Cardiac septum (tissue), 1 donor: ENCODE data around the gene EVX1. TPM values are rescaled to one million over a fixed set of nuclear protein-coding genes. Genes with fewer than 3 reads are reported as not detected.

ENCODE experiments used
- DNase-seq: peaks from one replicate; pipeline ENCODE4 v3.0.0-alpha.2; 2020; ENCODE audit warnings: low spot score
- intact Hi-C: fragments of 100-400 bp; cut with DNase I; formaldehyde crosslinking; loops from one replicate; pipeline ENCODE4 v1.14.0; 2022
- total RNA-seq: library from RNA; stranded (reverse); fragmentation: NEBNext Ultra II Directional; extraction: Animal tissue kit (Norgen Biotek cat#: 25700); gene quantifications from one replicate; pipeline ENCODE4 v1.2.1, GENCODE V29; 2021
- donor health status: DM: no; HTN: no; CAD: no.

EVX1 gene
- total RNA-seq, 1 donor from 2014 or later = not detected

DNA sequence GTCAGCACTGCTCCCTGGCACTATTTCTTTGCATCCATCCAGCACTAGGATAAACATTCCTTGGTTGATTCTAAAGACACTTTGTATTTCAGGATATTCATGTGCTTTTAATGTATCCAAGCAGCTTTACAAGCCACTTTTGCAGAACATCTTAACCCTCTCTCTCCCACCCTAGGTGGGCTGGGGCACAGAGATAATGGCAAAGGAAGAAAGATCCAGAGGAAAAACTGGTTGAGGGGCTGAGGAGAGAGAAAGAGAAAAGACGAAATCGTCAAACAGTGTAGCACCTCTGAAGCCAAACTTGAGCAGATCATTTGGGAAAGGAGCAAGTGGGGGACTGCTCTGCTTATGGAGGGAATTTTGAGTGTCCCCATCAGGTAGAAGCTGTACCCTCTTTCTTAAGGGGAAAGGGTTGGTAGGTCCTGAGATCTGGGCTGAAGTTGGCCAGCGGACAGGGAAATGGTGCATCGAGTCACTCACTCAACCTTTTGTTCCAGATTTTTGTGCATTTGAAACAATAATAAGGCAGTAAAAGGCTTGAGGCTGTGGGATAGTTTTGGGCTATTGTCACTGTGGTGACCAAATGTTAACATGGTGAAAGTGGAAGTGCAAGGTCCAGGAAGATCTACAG lies 38.5 kb upstream of the EVX1 start:
- no peak for DNase-seq
- intact Hi-C loops = no loop called here

DNA sequence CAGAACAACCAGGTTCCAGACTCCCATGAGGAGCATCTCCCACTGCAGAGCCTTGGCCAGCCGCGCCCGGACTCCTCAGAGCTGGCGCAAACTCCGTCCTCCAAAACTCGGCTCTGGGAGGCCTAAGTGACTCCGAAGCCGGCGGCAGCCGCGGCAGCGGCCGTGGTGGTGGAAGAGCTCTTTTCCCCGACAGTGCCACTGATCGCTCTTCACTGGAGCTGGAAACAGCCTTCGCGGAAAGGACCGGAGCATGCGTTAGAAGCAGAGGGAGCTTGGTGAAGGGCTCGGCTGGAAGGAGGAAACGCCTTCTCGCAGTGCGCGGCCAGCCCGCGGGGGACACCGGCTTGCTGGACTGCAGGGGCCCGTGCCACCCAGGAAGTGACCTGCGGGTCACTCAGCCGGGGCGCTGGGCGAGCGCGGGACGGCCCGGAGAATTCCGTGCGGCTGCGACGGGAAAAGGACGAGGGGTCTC lies 37.7 kb upstream of the EVX1 start:
- intact Hi-C loops = no loop called here
- DNase-seq = peak; percentile 60

GRCh38 chr7:27205325-27206280 lies 37.0 kb upstream of the EVX1 start:
- intact Hi-C loops = no loop called here
- no peak for DNase-seq

GRCh38 chr7:27207348-27207985 lies 35.1 kb upstream of the EVX1 start:
- no peak for DNase-seq
- intact Hi-C loops = no loop called here

GRCh38 chr7:27208998-27209397 lies 33.6 kb upstream of the EVX1 start:
- no peak for DNase-seq
- intact Hi-C loops = no loop called here

GRCh38 chr7:27209933-27210440 lies 32.6 kb upstream of the EVX1 start:
- intact Hi-C loops = loop anchor here (5.0 kb wide), 1 partner anchor 367 kb away; no protein-coding TSS in a partner anchor
- no peak for DNase-seq

DNA sequence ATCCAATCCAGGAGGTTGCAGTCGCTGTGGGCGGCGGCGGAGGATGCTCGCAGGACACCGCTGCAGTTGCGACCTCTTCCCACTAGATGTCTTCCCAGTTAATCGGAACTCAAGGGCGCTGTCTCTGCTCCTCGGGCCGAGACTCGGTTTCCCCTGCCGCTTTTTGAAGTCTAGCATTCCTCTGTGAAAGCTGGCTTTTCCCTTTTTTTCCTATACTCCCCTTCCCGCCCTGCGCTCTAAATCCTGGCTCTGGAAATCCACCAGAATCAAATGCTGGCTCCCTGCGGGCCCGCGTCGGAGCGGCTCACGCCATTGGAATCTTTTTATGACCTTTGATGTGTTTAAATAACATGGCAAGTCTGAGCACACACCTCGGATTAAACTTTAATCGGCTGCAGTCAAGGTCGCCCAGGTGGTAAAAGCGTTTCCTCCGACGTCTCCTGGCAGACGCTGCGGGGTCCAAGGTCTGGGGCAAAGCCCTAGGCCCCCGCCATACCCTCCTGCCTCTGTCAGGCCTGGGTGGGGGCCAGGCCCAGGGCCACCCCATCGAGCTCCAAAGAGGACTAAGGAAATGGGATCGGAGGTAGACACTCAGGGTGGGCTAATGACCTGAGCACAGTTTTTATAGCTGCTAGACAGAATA lies 32.0 kb upstream of the EVX1 start:
- intact Hi-C loops = loop anchor here (5.0 kb wide), 1 partner anchor 367 kb away; no protein-coding TSS in a partner anchor

GRCh38 chr7:27211084-27211446 lies 31.5 kb upstream of the EVX1 start:
- DNase-seq = no peak
- intact Hi-C loops = loop anchor here (5.0 kb wide), 1 partner anchor 366 kb away; no protein-coding TSS in a partner anchor

More for the DNA sequence above, 32.0 kb upstream of the EVX1 start:
- peak; percentile 73 for DNase-seq

DNA sequence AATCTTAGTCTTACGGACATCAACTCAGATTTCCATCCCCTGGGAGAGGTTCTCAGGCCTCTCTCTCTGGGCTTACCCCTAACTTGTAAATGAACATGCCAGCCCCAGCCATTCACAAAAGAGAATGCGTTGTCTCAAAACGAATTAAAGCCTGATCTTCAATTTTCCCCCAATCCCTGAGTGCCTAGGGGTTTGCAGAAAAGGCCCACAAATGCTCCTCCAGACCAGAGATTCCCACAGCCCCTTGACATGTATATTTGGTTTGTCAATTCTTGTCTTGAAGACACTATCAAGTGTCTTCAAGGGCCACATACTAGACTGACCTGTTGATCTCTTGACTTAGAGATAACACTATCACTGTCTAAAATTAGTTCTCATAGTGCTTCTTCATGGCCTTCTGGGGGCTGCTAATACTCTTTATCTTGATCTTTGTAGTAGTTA lies 30.8 kb upstream of the EVX1 start:
- intact Hi-C loops = loop anchor here (5.0 kb wide), 1 partner anchor 366 kb away; no protein-coding TSS in a partner anchor

GRCh38 chr7:27212497-27213432 lies 29.8 kb upstream of the EVX1 start:
- no peak for DNase-seq
- intact Hi-C loops = loop anchor here (5.0 kb wide), 1 partner anchor 365 kb away; no protein-coding TSS in a partner anchor

More for the DNA sequence above, 30.8 kb upstream of the EVX1 start:
- no peak for DNase-seq

DNA sequence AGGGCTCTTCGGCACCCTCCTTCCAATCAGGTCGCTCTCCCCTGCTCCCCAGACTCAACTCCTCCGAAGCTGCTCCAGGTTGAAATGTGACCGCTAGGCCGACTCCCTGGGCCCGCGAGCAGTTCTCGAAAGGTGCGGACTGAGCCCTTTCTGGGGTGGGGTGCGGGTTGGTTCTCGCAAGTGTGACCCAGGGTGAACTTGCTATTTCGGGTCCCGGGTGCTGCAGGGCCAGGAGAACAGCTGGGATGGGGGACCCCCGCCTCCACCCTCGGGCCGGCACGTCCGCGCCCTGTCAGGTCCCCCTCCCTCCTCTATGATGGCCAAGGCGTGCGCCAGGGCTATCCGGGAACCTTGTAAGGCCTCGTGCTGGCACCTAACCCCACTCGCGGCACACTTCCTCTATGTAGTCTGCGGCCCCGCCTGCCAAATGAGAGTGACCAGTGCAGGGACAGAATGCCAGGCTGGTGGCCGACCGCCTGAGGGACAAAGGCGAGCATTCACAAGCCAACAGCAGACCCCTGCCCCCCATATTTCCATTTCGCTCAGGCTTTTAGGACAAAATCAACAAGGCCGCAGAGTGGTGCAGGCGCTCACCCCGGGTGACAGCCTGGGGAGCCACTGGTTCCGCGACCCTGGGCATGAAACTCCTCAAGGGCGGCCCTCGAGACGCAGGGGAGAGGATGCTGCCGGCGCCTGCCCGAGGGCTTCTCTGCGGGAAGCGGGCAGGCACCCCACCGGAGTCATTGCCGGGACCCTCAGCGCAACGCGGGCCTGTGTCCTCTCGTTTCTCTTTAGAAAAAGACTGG lies 29.0 kb upstream of the EVX1 start:
- intact Hi-C loops = loop anchor here (5.0 kb wide), 1 partner anchor 364 kb away; no protein-coding TSS in a partner anchor
- DNase-seq = peak; percentile 71

- DNase-seq = no peak
- intact Hi-C loops = loop anchor here (5.0 kb wide), 1 partner anchor 363 kb away; no protein-coding TSS in a partner anchor
Measured at GRCh38 chr7:27214239-27214950, 28.2 kb upstream of the EVX1 start.

DNA sequence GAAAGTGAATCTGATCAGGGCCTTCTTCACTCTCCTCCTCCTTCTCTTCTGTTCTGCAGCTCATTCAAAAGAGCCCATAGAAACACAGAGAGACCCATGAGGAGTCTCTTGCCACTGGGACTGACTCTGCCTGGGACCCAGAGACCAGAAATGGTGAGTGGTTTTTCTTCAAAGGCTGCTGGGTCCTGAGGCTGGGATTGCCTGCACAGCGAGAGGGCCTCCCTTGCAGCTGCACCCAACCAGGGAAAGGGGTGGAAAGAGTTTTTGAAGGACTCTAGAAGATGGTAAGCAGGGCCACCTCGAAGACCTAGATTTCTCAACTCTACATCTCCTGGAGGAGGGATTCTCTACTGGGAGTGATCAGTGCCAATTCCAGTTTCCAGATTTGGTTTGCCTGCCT lies 27.2 kb upstream of the EVX1 start:
- intact Hi-C loops = no loop called here

DNA sequence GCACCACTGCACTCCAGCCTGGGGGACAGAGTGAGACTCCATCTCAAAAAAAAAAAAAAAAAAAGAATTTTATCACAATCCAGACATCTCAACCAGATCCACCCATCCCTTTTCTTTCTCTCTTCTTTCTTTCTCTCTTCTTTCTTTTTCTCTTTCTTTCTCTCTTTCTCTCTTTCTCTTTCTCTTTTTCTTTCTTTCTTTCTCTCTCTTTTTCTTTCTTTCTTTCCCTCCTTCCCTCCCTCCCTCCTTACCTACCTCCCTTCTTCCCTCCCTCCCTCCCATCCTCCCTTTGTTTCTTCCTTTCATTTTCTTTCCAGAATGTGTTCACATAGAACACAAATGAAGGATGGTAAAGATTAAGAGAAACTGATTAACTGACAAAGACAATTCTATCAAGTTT lies 24.7 kb upstream of the EVX1 start:
- no peak for DNase-seq
- intact Hi-C loops = no loop called here

More for the DNA sequence above, 27.2 kb upstream of the EVX1 start:
- DNase-seq = no peak

DNA sequence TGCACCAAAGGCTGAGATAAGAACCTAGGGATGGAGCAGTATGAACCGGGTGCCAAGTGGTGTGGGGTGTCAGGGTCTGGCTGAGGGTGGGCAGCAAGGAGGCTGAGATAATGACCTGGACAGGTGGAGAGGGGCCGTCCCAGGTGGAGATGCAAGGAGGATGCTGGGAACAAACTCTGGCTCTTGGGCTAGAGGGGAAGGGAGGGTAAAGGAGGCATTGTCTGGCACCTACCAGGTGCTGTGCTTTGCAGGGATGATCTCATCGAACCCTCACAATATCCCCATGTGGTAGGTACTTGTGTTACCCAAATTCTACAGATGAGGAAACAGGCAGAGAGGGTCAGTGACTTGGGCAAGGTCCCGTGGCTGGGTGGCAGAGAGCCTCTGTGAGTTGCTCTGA lies 22.8 kb upstream of the EVX1 start:
- peak; percentile 68 for DNase-seq
- intact Hi-C loops = no loop called here

DNA sequence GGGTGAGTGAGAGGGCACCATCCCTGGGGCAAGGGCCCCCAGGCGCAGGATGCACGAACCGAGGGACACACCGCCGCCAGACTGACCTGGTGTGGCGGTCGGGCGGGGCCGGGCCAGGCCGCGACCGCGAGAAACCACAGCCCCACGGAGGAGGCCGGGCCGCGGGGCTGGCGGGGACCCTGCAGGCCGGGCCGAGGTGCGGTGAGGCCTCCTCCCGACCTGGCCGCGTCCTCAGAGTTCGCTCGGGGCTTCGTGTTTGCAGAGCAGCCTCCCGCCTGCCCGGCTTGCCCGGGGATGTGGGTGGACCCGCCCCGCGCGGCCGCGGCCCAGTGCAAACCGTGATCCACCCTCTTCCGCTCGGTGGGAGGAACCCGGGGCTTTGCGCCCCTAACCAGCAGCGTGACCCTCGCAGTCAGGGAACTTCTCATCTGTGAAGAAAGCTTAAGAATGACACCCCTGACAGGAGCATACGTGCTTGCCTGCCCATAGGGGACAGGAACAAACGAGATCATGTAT lies 22.1 kb upstream of the EVX1 start:
- intact Hi-C loops = no loop called here
- peak; percentile 46 for DNase-seq
